DMS53 (cell line): Measurements from ENCODE around the gene SRGAP2C.
"Not testable (repeated sequence)": the region's sequence is repeated elsewhere in the genome, so short reads cannot be mapped to it uniquely, and the experiment has no call there.

Source experiments
- DNase-seq: peaks from one replicate; lab custom pipeline; 2025; lab: John Stamatoyannopoulos, UW

Gene SRGAP2C

GRCh38 chr1:121186191-121186590 is 1.4 kb downstream of the SRGAP2C start:
- DNase-seq, result not testable (repeated sequence)

GRCh38 chr1:121187914-121188313 is 3.1 kb downstream of the SRGAP2C start:
- not testable (repeated sequence) for DNase-seq

GRCh38 chr1:121192512-121192911 is 7.7 kb downstream of the SRGAP2C start:
- DNase-seq, result not testable (repeated sequence)

- not testable (repeated sequence) for DNase-seq
These were observed 12.5 kb downstream of the SRGAP2C start for GRCh38 chr1:121197095-121197882.

- not testable (repeated sequence) for DNase-seq
These were observed 15.0 kb downstream of the SRGAP2C start for GRCh38 chr1:121199763-121200162.

- DNase-seq, result not testable (repeated sequence)
These were observed 15.5 kb downstream of the SRGAP2C start for GRCh38 chr1:121200232-121200631.

GRCh38 chr1:121200985-121201981 is 16.5 kb downstream of the SRGAP2C start:
- not testable (repeated sequence) for DNase-seq

GRCh38 chr1:121202986-121203385 is 18.2 kb downstream of the SRGAP2C start:
- DNase-seq, result not testable (repeated sequence)

- DNase-seq, result not testable (repeated sequence)
These were observed 21.3 kb downstream of the SRGAP2C start for GRCh38 chr1:121205786-121206711.

- DNase-seq, result not testable (repeated sequence)
These were observed 22.6 kb downstream of the SRGAP2C start for GRCh38 chr1:121207328-121207727.

GRCh38 chr1:121208375-121208774 is 23.6 kb downstream of the SRGAP2C start:
- peak; percentile 69 for DNase-seq

GRCh38 chr1:121210778-121211177 is 26.0 kb downstream of the SRGAP2C start:
- DNase-seq, result not testable (repeated sequence)

GRCh38 chr1:121213491-121213890 is 28.7 kb downstream of the SRGAP2C start:
- DNase-seq, result not testable (repeated sequence)

- DNase-seq, result not testable (repeated sequence)
These were observed 29.9 kb downstream of the SRGAP2C start for GRCh38 chr1:121214544-121215156.

GRCh38 chr1:121215699-121216417 is 31.1 kb downstream of the SRGAP2C start:
- DNase-seq, result not testable (repeated sequence)

GRCh38 chr1:121216676-121217075 is 31.9 kb downstream of the SRGAP2C start:
- DNase-seq, result not testable (repeated sequence)

GRCh38 chr1:121221770-121222169 is 37.0 kb downstream of the SRGAP2C start:
- DNase-seq, result peak; percentile 1

GRCh38 chr1:121224714-121225113 is 39.9 kb downstream of the SRGAP2C start:
- not testable (repeated sequence) for DNase-seq

- DNase-seq, result not testable (repeated sequence)
These were observed 41.6 kb downstream of the SRGAP2C start for GRCh38 chr1:121226295-121226904.

- not testable (repeated sequence) for DNase-seq
These were observed 42.1 kb downstream of the SRGAP2C start for GRCh38 chr1:121226925-121227324.
